GM03348 (cell line): ENCODE data around the gene TMEM198.
A peak's percentile ranks its signal among the peaks of the same experiment; 100 is the strongest.

Experiments used
- DNase-seq: peaks from one replicate; pipeline ENCODE4 v3.0.0; 2012; ENCODE audit warnings: low spot score

TMEM198 gene

GRCh38 chr2:219544567-219544966 is 739 bp downstream of the TMEM198 start:
- no peak for DNase-seq

DNA sequence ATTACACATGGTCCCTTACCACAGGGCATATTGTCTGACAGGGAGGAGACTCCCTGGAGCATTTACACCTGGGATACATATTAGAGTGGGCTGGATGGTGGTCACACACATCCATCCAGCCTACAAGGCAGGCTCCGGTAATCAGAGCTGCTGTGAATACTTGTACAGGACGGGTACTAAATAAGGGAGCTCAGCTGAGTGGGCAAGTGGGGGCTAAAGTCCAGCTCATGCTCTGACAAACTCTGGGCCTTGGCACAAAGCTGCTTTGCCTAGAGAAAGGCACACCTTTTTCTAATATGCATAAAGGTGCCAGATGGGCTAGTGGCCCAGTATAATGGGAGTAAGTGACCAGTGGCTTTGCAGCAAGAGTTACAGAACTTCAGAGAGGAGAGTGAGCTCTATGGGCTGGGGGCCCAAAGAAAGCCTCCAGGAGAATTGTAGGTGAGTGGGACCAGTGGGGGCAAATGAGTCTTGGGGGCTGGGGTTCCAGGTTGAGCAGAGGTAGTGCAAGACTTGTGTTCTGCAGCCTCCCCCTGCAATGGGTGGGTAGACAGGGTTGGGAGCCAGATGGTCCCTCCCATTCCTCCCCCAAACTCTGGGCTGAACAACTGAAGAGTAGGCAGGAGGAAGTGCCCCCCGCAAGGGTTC is 1.6 kb downstream of the TMEM198 start:
- DNase-seq, result no peak

DNA sequence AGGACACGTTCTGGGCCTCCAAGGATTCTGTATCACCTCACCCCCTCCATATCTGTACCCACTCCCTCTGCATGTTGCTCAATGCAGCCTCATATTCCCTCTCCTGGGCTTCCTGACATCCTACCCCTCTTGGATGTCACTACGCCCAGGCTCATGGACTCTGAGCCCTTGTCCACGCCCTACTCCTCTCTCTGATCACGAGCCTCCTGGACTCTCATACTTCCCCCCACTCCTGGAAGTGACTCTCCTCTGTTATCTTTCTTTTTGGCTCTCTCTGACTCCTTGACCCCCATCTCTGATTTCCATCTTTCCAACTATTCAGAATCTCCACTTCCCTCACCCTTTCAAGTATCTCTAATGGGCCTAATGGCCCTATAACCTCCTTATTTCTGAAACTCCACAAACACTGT is 2.1 kb downstream of the TMEM198 start:
- no peak for DNase-seq

DNA sequence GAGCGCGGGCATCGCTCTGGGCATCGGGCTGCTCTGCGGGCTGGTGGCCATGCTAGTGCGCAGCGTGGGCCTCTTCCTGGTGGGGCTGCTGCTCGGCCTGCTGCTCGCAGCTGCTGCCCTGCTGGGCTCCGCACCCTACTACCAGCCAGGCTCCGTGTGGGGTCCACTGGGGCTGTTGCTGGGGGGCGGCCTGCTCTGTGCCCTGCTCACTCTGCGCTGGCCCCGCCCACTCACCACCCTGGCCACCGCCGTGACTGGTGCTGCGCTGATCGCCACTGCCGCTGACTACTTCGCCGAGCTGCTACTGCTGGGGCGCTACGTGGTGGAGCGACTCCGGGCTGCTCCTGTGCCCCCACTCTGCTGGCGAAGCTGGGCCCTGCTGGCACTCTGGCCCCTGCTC is 3.8 kb downstream of the TMEM198 start:
- DNase-seq, result no peak

GRCh38 chr2:219548990-219549389 is 5.2 kb downstream of the TMEM198 start:
- no peak for DNase-seq

GRCh38 chr2:219549619-219550018 is 5.8 kb downstream of the TMEM198 start:
- DNase-seq, result no peak

GRCh38 chr2:219551441-219552381 is 7.9 kb downstream of the TMEM198 start:
- DNase-seq, result peak; percentile 54

DNA sequence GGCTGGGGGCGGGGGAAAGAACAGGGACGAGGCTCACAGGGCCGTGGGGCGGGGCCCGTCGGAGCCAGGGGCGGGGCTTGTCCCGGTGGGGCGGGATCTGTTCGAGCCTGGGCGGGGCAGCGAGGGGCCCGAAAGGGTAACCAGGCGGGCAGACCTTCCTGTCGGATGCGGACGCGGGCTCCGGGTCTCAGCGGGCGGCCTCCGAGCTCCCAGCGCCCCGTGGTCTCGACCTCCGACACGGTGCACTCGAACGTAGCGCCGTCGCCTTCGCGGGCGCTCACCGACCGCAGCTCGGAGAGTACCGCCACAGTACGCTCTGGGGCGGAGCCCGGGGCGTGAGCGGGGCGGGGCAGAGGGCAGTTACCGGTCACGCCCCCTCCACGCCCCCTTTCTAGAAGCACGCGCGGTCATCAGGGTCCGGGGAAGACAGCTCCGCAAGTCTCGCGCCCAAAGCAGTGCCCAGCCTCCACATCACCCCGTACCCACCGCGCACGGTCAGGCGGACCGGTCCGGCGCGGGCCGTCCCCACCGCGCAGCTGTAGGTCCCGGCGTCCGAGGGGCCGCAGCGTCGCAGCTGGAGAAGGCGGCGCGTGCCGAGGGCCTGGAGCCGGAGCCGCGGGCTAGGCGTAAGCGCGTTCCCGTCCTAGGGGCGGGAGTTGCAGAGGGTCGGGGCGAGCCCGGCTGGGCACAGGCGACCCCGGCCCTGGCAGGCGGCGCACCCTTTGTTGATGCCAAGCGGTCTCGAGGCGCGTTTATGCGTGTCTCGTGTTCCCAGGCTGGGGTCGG is 8.7 kb downstream of the TMEM198 start:
- peak; percentile 96 for DNase-seq

GRCh38 chr2:219553168-219553417 is 9.3 kb downstream of the TMEM198 start:
- no peak for DNase-seq

GRCh38 chr2:219553463-219553963 is 9.7 kb downstream of the TMEM198 start:
- no peak for DNase-seq

DNA sequence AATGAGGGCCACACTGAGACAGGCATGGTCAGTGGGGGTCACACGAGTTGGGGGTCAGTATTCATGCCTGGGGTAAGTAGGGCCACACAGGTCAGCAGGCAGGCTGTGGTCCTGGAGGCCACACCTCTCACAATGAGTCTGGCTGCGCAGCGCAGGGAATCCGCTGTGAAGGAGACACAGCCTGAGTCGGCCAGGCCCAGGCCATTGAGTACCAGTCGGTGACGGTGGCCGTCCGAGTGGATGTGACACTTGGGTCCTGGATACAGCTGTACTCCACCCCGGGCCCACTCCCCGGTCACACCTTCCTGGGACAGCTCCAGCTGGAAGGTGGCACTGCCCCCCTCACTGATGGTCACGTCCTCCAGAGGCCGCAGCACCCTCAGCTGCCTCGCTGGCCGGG is 10.5 kb downstream of the TMEM198 start:
- no peak for DNase-seq

GRCh38 chr2:219555956-219556355 is 12.1 kb downstream of the TMEM198 start:
- DNase-seq, result no peak

- no peak for DNase-seq
Observed at GRCh38 chr2:219556413-219556812, 12.6 kb downstream of the TMEM198 start.

DNA sequence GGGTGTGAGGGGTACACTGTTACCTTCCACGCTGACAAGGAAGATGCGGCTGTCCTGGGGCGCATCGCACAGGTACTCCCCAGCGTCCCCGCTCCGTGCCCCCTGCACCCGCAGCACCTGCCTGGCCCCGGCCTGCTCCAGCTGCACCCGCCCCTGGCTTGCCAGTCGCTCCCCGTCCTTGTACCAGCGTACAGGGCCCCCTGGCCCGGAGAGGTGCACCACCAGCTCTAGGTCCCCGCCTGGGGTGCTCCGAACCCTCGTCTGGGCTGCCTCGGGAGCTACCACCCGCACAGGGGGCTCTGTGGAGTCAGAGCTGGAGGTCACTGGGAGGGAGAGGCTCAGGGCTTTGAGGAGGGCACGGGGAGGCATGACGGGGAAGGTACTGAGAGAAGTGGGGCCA is 13.5 kb downstream of the TMEM198 start:
- DNase-seq, result no peak

DNA sequence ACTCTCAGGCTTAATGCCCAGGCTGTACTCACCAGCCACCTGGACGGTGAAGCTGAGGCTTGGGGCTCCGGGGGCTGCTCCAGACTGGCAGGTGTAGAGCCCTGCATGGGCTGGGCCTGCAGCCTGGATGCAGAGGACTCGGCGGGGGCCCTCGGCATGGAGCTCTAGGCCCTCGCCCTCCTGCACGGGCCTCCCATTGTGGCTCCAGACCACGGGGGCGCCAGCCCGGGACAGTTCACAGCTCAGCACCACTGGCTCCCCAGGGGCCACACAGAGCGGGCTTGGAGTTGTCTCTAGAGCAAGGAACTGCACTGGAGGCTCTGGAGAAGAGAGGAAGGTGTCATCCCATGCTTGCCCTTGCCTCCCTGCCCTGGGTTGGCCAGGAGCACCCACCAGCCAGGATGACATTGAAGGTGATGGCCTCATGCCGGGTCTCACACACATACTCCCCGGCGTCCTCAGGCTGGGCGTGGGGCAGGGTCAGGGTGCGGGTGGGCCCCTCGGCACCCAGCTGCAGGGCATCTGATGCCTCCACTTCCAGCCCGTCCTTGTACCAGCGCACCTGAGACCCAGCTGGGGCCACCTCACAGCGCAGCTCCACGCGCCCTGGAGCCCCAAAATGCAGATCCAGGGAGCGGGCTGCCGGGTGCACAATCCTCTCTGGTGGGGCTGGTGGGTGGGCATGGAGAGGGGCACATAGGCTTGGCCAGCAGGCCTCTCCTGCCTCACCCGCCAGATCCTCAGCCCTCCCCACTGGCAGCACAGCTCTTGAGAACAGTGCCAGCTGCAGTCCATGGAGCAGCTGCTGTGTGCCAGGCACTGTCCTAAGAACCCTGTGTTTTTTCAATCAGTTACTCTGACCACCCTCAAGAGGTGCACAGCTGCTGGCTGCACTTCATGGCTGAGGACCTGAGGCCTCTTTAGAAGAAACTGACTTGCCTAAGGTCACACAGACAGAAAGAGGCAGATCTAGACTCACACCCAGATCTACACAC is 14.3 kb downstream of the TMEM198 start:
- DNase-seq, result no peak

- no peak for DNase-seq
Observed at GRCh38 chr2:219559156-219559915, 15.5 kb downstream of the TMEM198 start.

- peak; percentile 74 for DNase-seq
Observed at GRCh38 chr2:219560037-219560892, 16.4 kb downstream of the TMEM198 start.

- DNase-seq, result no peak
Observed at GRCh38 chr2:219560893-219561178, 17.0 kb downstream of the TMEM198 start.

DNA sequence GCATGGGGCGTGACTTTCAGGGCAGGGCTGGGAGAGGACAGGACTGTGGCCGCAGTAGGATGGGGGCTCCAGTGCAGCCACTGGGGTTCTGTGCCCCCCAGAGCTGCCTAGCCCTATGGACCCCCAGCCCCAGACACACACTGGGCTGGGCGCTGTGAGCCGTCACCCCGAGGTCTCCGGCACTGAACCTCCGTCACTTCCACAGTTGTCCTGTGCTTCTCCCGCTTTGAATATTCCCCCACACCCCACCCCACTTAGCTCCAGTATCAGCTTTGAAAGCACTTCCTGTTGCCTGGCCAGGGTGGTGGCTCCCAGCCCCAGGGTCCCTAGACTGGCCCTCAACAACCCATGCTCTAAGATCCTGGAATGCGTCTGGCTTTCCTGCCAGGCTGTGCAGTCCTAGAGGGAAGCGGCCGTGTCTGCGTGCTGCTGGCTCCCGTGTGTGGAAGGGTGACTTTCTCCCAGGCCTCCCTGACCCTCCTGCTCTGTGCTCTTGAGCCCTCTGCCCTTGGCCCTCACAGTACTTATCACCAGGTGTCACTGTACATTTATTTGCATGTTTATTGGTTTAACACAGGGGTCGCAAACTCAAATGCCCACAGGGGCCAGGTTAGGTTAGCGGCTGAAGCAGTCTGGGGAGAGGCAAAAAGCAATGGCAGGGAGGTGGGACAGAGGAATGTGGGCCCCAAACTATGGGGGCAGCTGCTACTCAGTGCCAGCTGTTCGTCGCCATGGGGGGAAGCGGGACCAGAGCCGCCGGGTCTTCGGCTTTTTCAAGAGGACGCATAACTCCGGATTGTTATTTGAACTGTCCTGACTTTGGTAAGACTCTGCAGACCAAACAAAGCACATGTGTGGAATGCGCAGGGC is 17.6 kb downstream of the TMEM198 start:
- no peak for DNase-seq
